Measurements from ENCODE around the gene BTNL8. TPM values are rescaled to one million over a fixed set of nuclear protein-coding genes. Genes with fewer than 3 reads are reported as not detected.

BTNL8 gene
- total RNA-seq, 5 donors from 2014 or later (not counting 1 experiment from before 2014, with no cell fraction given): not detected

DNA sequence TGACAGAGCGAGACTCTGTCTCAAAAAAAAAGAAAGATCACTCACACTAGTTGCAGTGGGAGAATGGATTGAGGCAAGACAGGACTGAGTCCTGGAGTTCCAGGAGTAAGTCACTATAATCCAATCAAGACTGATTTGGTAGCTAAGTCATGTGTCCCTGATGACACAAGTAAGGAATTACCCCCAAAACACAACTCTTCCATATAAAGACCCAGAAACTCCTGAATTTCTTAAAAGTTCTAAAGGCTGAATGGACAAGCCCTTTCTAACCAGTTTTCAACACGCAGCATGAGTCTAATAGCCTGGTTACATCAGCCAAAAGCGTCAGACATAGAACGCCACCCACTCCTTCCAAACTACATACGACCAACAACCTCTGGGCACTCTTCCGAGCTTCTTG, 40.4 kb upstream of the BTNL8 start:
- Histone ChIP-seq H3K9me3 (no peaks in the 10 kb centered on the region), H3K4me3 (ENCODE audit: control insufficient read depth in 1 of 2, extremely low read depth in 1 of 2, low read length in 1 of 2) (no peak overlapping the region), H3K36me3 (ENCODE audit: control insufficient read depth in 2 of 2, extremely low read depth in 1 of 2, insufficient read depth in 1 of 2, low read length in 1 of 2) (peaks cover 0 to 28% of the 10 kb centered on the region in 2 donors), H3K27ac (ENCODE audit: low read length) (no peak overlapping the region), H3K27me3 (replicated peaks in 1 of 2; ENCODE audit: control insufficient read depth in 2 of 2, extremely low read depth in 1 of 2, insufficient read depth in 2 of 2, low read length in 1 of 2) (no peaks in the 10 kb centered on the region), H3K4me1 (ENCODE audit: control insufficient read depth in 1 of 2, extremely low read depth in 1 of 2, insufficient read depth in 2 of 2, low read length in 2 of 2) (peaks cover 6 to 10% of the 10 kb centered on the region in 2 experiments)
- Mint-ChIP-seq H3K9me3 (no peaks in the 10 kb centered on the region), H3K36me3 (peaks cover 28% of the 10 kb centered on the region), H3K4me1 (peaks cover 35 to 53% (median 35%) of the 10 kb centered on the region in 3 donors), H3K4me3 (no peak overlapping the region), H3K27ac (no peak overlapping the region), H3K27me3 (no peaks in the 10 kb centered on the region)
- WGBS (ENCODE audit: insufficient coverage): 96% methylated on average over 5 of the region's 6 CpGs
- ChIA-PET POLR2A (no interaction called here), CTCF (interaction anchor here in 1 of 2 donors (0.6 kb wide), 1 partner anchor 42 kb away, joined by 3 read pairs; no protein-coding TSS in a partner anchor)
- ATAC-seq (replicated peaks in 1 of 4): no peak
- no peak for DNase-seq

DNA sequence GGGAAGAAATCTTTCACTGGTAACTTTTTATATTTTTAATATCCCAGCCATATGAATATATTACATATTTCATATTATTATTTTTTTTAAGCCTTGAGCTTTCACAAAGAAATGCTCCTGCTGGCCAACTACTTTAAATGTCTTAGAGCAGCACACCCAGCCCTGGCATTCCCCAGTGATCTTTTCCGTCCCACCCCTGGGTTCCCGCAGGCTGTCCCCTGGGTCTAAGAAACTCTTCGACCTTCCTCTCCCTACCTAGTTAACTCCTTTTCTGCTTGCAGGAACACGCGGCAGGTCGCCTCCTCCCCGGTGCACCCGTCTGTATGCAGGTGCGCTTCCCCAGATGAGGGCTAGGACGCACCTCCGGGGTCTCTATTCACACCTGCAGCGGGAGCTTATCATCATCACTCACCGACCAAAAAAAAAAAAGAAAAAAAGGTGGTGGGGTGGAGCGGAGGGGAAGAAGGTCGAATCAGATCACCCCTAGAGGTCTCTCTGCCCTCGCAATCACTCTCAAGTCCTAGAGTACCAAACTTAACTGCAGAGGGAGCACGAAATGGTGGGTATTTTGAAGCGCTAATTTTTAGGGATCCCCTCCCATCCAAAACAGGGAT, 38.6 kb upstream of the BTNL8 start:
- Histone ChIP-seq H3K27me3 (replicated peaks in 1 of 2; ENCODE audit: control insufficient read depth in 2 of 2, extremely low read depth in 1 of 2, insufficient read depth in 2 of 2, low read length in 1 of 2) (peaks cover 0 to 2% of the 10 kb centered on the region in 2 experiments), H3K27ac (ENCODE audit: low read length) (peak overlapping the region; percentile 78), H3K36me3 (ENCODE audit: control insufficient read depth in 2 of 2, extremely low read depth in 1 of 2, insufficient read depth in 1 of 2, low read length in 1 of 2) (peaks cover 0 to 18% of the 10 kb centered on the region in 2 donors), H3K9me3 (no peaks in the 10 kb centered on the region), H3K4me3 (ENCODE audit: control insufficient read depth in 1 of 2, extremely low read depth in 1 of 2, low read length in 1 of 2) (peak overlapping the region; percentile 86 to 96), H3K4me1 (ENCODE audit: control insufficient read depth in 1 of 2, extremely low read depth in 1 of 2, insufficient read depth in 2 of 2, low read length in 2 of 2) (peaks cover 6 to 10% of the 10 kb centered on the region in 2 experiments)
- H3K9me3 Mint-ChIP-seq: no peaks in the 10 kb centered on the region
- peak overlapping the region; percentile 92 to 93 for H3K27ac Mint-ChIP-seq
- peaks cover 26% of the 10 kb centered on the region for H3K36me3 Mint-ChIP-seq
- CTCF ChIA-PET: interaction anchor here (0.5 to 1.9 kb wide), 19 partner anchors 8 to 299 kb away, joined by 3 to 10 read pairs (median 5); no protein-coding TSS in a partner anchor
- H3K4me1 Mint-ChIP-seq: peaks cover 26 to 39% (median 29%) of the 10 kb centered on the region in 3 donors
- 0% methylated on average over 7 of the region's 18 CpGs for WGBS (ENCODE audit: insufficient coverage)
- DNase-seq: peak in 28 of 35 experiments; percentile 17 to 83 (median 48)
- ATAC-seq (replicated peaks in 1 of 4): peak; percentile 73 to 81 (median 74)
- POLR2A ChIA-PET: interaction anchor here (0.6 to 1.0 kb wide), 7 partner anchors 27 to 570 kb away, joined by 4 to 12 read pairs (median 9); no protein-coding TSS in a partner anchor
- no peaks in the 10 kb centered on the region for H3K27me3 Mint-ChIP-seq
- peak overlapping the region; percentile 91 for H3K4me3 Mint-ChIP-seq

DNA sequence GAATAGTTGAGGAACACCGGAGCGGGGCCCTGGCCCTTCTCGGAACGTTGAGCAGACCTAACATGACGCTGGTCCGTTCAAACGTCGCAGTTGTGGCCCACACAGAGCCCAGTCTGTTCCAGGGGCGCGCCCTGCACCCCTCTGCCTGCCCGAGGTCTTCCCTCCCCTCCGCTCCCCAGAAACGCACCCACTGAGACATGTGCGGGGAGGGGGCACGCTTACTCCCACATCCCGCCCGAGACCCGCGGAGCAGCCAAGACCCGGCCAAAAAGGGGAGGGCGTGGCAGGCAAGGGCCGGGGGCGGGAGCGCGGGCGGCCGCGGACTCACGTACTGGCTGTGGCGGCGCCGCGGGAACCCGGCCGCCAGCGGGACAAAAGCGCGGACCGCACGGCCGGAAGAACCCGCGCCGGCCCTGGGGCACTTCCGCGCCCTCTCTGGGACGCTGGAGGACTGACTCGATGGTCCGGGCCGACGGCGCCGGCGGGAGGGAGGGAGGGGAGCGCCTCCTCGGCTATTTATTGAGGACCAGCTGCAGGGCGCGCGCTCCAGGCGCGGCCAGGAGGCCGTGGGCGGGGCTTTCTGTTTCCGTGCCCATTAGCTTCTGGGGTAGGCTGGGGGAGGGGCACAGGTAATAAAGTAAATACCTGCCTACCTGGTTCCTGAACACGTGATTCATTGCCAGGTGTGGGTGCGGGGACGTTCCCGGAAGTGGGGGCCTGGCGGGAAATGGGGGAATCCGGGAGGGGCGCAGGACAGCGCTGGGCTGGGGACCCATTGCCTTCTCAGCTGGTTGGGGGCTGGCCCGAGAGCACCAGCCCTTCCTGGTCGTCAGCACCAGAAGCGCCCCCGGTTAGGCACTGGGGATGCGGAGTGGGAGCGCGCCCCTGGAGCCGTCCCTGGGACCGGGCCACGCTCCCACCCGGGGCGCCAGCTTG, 37.8 kb upstream of the BTNL8 start, which contains the start of gene ZFP62:
ZFP62 (minus strand) TSS at position 390 of the 936 bp plus-strand sequence; CDS start at position 333, 57 bp downstream.
- ATAC-seq (replicated peaks in 1 of 4): peak; percentile 81 to 91 (median 90)

DNA sequence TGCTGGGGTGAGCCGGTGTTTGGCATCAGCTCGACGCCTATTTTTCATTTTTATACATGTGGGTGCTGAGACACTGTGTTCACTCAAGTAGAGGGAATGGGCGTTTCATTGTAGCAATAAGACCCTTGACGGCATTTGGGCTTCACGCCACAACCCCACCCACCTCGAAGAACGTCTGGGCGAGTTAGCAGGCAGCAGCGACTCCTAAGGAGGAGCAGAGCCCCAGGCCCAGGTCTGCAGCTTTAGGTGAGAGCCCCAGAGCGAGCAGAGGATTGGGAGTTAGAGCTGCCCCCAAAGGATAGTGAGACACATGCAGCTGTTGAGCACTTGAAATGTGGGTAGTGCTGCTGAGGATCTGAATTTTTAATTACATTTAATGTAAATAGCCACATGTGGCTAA, 36.3 kb upstream of the BTNL8 start:
- DNase-seq (no peak), ATAC-seq (replicated peaks in 1 of 4) (no peak)
- H3K27ac ChIP-seq (ENCODE audit: low read length): no peak overlapping the region
- H3K36me3 ChIP-seq (ENCODE audit: control insufficient read depth in 2 of 2, extremely low read depth in 1 of 2, insufficient read depth in 1 of 2, low read length in 1 of 2): peaks cover 0 to 6% of the 10 kb centered on the region in 2 donors
- peaks cover 6 to 10% of the 10 kb centered on the region in 2 experiments for H3K4me1 ChIP-seq (ENCODE audit: control insufficient read depth in 1 of 2, extremely low read depth in 1 of 2, insufficient read depth in 2 of 2, low read length in 2 of 2)
- H3K4me3 Mint-ChIP-seq: peak overlapping the region; percentile 6 to 91 (median 28)
- CTCF ChIA-PET: no interaction called here
- H3K4me1 Mint-ChIP-seq: peaks cover 21 to 24% (median 21%) of the 10 kb centered on the region in 3 donors
- no peaks in the 10 kb centered on the region for H3K9me3 ChIP-seq
- H3K27ac Mint-ChIP-seq: peak overlapping the region in 1 of 2 donors; percentile 43
- no peaks in the 10 kb centered on the region for H3K27me3 Mint-ChIP-seq
- no peak overlapping the region for H3K4me3 ChIP-seq (ENCODE audit: control insufficient read depth in 1 of 2, extremely low read depth in 1 of 2, low read length in 1 of 2)
- H3K9me3 Mint-ChIP-seq: no peaks in the 10 kb centered on the region
- WGBS (ENCODE audit: insufficient coverage): 100% methylated on average over 3 of the region's 11 CpGs
- H3K27me3 ChIP-seq (replicated peaks in 1 of 2; ENCODE audit: control insufficient read depth in 2 of 2, extremely low read depth in 1 of 2, insufficient read depth in 2 of 2, low read length in 1 of 2): peaks cover 0 to 2% of the 10 kb centered on the region in 2 experiments
- POLR2A ChIA-PET: no interaction called here
- peaks cover 12% of the 10 kb centered on the region for H3K36me3 Mint-ChIP-seq

More for the DNA sequence above, 37.8 kb upstream of the BTNL8 start, which contains the start of gene ZFP62:
- Mint-ChIP-seq H3K27me3 (no peaks in the 10 kb centered on the region), H3K9me3 (no peaks in the 10 kb centered on the region), H3K27ac (peak within 1 kb of the TSS; percentile 92 to 93), H3K4me3 (peak within 1 kb of the TSS; percentile 91), H3K36me3 (peaks cover 18% of the 10 kb centered on the region), H3K4me1 (peaks cover 21 to 32% (median 22%) of the 10 kb centered on the region in 3 donors)
- H3K9me3 ChIP-seq: no peaks in the 10 kb centered on the region
- ChIA-PET POLR2A (interaction anchor here (0.5 to 1.0 kb wide), 4 partner anchors 30 to 362 kb away, joined by 4 to 9 read pairs (median 5); partner anchors contain the start of genes MGAT1 (in 1 of the 2) and TRIM41 (in 1 of the 2)), CTCF (interaction anchor here in 1 of 2 donors (0.7 to 1.9 kb wide), 5 partner anchors 8 to 144 kb away, joined by 3 to 10 read pairs (median 4); no protein-coding TSS in a partner anchor)
- H3K36me3 ChIP-seq (ENCODE audit: control insufficient read depth in 2 of 2, extremely low read depth in 1 of 2, insufficient read depth in 1 of 2, low read length in 1 of 2): peaks cover 0 to 10% of the 10 kb centered on the region in 2 donors
- peak; percentile 63 to 92 (median 78) for DNase-seq
- peaks cover 0 to 2% of the 10 kb centered on the region in 2 experiments for H3K27me3 ChIP-seq (replicated peaks in 1 of 2; ENCODE audit: control insufficient read depth in 2 of 2, extremely low read depth in 1 of 2, insufficient read depth in 2 of 2, low read length in 1 of 2)
- peaks cover 6 to 10% of the 10 kb centered on the region in 2 experiments for H3K4me1 ChIP-seq (ENCODE audit: control insufficient read depth in 1 of 2, extremely low read depth in 1 of 2, insufficient read depth in 2 of 2, low read length in 2 of 2)
- H3K27ac ChIP-seq (ENCODE audit: low read length): peak within 1 kb of the TSS; percentile 78
- H3K4me3 ChIP-seq (ENCODE audit: control insufficient read depth in 1 of 2, extremely low read depth in 1 of 2, low read length in 1 of 2): peak within 1 kb of the TSS; percentile 86 to 96
- WGBS (ENCODE audit: insufficient coverage): under 1% methylated on average over 81 of the region's 84 CpGs

DNA sequence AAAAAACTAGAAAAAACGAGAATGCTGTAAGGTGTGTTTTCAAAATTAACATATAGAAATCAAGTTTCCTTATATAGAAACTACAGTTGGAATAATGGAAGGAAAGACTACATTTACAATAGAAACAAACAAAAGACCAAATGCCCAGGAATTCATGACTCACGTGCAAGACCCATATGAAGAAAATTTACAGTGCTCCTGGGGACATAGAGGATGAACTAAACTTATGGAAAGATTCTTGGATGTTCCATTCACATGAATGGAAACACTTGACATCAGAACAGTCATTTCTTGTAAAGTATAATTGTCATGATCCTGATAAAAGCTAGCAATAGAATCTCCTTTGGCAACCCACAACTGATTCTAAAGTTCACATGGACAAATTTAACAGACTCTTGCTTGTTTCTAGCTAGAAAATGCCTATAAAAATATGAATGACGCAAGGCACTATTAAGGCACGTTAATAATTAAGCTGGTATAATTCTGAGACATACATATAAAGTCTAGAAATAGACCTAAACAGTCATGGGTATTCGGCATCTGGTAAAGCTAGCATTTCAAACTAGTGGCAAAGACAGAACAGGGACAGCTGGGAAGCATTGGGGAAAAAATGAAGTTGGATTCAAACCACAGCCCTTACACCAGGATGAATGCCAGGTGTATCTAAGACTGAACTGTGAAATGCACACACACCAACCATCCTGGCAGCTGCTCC, 32.8 kb upstream of the BTNL8 start:
- Mint-ChIP-seq H3K4me3 (no peak overlapping the region), H3K27ac (no peak overlapping the region), H3K4me1 (no peaks in the 10 kb centered on the region), H3K36me3 (no peaks in the 10 kb centered on the region), H3K27me3 (peaks cover 0 to 4% of the 10 kb centered on the region in 2 donors), H3K9me3 (no peaks in the 10 kb centered on the region)
- H3K36me3 ChIP-seq (ENCODE audit: control insufficient read depth in 2 of 2, extremely low read depth in 1 of 2, insufficient read depth in 1 of 2, low read length in 1 of 2): no peaks in the 10 kb centered on the region
- peaks cover 0 to 3% of the 10 kb centered on the region in 2 experiments for H3K4me1 ChIP-seq (ENCODE audit: control insufficient read depth in 1 of 2, extremely low read depth in 1 of 2, insufficient read depth in 2 of 2, low read length in 2 of 2)
- ChIA-PET CTCF (no interaction called here), POLR2A (no interaction called here)
- DNase-seq (no peak), ATAC-seq (replicated peaks in 1 of 4) (no peak)
- no peaks in the 10 kb centered on the region for H3K9me3 ChIP-seq
- 80% methylated on average over 1 of the region's 5 CpGs for WGBS (ENCODE audit: insufficient coverage)
- no peak overlapping the region for H3K4me3 ChIP-seq (ENCODE audit: control insufficient read depth in 1 of 2, extremely low read depth in 1 of 2, low read length in 1 of 2)
- H3K27me3 ChIP-seq (replicated peaks in 1 of 2; ENCODE audit: control insufficient read depth in 2 of 2, extremely low read depth in 1 of 2, insufficient read depth in 2 of 2, low read length in 1 of 2): peaks cover 0 to 6% of the 10 kb centered on the region in 2 experiments
- H3K27ac ChIP-seq (ENCODE audit: low read length): no peak overlapping the region

Data from T-cell (primary cell).